GM19238 (cell line): ENCODE results near the gene ATP1B4.

Source experiments
- DNase-seq: peaks from one replicate; pipeline ENCODE4 v3.0.0; 2011; ENCODE audit warnings: low spot score; ENCODE audit not compliant: insufficient read length

ATP1B4 gene

DNA sequence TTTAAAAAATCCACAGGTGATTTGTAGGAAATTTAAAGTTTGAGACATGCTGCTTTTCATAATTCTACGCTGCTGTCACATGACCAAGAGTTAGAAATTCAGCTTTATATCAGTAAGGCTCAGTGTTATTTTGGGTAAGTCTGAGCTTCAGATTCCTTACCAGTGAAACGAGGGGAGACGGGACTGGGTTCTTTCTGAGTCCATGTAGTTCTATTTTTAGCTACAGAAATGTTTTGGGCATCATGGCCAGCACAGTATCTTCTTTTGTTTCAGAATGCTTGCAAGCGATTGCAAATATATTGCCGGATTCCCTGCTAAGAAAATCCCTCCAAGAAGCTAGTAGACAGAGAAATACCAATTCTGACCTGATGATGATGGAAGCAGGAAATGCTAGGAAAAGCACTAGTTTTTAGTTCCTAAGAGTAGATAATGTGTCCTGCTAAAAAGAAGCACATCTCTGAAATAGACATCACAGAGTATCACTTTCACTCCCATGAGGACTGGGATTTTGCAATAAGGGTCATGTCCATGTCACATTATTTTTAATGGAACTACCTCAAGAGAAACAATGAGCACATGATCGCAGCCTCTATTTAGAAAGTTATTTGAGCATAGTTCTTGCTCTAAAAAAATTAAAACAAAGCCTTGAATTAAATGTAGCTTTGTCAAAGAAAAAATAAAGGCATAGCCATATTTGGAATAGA is 10.9 kb downstream of the ATP1B4 start:
- no peak for DNase-seq

DNA sequence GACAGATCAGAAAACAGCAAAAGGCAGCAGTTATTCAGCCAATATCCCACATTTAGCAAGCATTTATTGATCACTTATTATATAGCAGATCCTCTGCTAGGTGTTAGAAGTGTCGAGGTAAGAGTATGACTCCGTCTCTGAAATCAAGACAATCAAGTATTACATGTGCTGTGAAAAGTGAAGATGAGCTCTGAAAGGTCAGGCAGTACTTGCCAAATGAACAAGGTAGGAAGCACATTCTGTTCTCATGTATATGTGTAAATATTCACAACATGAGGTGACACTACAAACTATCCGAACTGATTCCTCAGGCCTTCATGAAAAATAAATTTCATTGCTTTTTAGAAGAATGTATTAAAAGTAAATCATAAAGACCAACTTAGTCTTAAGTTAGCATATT is 15.3 kb downstream of the ATP1B4 start:
- no peak for DNase-seq

DNA sequence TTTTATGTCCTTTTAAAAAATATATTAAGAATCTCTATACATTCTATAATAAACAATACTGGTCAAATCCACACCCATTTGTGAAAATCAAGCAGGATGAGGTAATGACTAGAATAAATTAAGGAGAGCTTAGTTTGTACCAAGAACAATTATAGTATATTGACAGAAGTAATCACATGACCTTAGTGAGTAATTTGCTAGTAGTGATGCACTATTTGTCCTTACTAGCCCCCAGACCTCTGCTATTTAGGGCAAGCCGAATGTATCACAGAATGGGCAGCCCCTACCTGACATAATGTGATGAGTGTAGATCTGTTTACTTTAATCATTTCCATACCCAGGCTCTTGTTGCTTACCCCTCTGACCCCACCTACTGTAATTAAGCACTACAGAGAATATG is 15.8 kb downstream of the ATP1B4 start:
- no peak for DNase-seq

DNA sequence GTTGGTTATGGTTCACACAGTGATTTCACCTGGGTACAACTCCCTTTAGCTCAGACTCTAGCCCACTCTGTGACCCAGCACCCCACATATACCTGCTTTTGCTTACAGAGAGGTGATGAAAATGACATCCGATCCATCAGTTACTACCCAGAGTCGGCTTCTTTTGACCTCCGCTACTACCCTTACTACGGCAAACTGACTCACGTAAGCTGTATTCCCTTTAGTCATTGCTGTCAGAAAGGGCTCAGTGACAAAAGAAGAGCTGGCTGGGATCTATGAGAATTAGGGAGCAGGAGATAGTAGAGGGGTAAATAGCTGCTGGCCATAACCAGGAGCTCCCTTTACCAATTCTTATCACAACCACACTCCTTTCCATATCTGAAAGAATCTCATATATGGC is 16.7 kb downstream of the ATP1B4 start:
- DNase-seq = no peak

DNA sequence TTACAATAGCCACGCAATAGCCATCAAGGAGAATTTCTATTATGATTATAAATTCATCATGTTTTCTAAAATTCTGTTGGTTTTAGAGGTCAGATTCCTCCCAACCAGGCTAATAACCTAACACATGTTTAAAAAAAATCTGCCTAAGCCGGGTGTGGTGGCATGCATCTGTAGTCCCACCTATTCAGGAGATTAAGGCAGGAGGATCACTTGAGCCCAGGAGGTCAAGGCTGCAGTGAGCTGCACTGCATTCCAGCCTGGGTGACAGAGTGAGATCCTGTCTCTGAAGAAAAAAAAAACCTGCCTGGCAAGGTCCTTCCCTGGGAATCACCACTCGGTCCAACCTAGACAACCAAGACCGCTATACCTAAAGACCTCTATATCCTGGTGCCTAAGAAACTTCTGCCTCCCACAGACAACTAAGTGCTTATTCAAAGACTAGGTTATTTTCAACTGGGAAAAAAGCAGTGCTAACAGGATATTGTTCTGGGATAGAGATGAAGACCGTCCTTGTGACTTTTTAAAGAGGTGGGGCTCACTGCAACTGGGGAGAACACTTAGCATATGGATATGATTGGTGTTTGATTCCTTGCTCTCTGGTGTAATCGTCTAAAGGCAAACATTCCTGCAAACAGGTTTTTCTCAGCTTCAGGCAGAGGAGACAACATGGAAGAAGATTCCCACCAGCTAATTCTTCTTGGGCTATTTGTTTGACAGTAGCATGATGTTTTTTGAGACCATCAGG is 18.2 kb downstream of the ATP1B4 start:
- DNase-seq = no peak

DNA sequence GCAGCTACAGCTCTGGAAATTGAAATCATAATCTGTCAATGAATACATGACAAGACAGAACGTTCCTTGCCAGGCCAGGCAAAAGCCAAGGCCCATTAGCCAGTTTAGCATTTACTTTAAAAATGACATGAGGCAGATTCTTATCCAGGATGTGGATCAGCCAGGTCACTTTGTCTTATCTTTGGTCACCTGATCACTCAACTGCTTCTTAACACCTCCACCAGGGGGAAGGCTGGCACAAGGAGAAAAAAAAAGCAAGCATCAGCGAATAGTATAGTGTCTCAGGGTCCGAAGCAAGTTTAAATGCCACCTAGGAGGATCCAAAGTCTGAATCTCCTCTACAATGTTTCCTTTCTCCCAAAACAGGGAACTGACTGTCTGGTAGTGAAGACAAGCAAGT is 18.8 kb downstream of the ATP1B4 start:
- peak; percentile 4 for DNase-seq

DNA sequence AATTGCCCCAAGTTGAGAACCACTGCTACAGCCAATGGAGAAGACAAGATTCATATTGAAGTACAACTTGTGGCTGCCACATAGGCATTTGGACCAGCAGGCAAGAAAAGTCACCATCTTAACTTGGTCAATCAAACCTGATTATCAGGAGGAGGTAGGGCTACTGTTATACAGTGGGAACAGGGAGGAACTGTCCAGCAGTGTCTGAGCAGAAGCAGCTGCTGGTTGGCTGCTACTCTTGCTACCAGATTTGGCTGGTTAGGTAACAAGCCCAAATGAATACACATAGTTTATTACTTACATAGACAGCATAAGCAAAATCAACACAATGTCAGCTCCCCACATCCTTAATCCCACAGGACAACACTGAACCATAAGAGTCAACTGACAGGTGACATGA is 39.4 kb downstream of the ATP1B4 start:
- no peak for DNase-seq

DNA sequence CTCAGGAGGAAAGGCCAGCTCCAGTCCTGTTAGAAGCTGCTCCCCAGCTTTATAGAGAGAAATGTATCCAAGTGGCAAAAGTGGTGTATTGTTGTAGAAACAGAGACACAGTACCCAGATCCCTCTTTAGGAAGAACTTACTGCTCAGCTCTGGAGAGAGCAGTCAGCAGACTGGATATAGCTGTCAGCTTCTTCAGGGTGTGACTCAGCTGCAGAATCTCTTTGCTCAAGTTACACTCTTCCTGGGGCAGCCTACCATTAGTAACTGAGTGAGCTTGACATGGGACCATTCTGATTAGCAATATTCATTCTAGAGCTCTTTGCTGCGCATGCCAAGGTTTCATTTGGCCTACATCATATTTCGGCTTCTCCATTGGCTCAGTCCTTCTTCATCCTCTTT is 40.5 kb downstream of the ATP1B4 start:
- DNase-seq = no peak

DNA sequence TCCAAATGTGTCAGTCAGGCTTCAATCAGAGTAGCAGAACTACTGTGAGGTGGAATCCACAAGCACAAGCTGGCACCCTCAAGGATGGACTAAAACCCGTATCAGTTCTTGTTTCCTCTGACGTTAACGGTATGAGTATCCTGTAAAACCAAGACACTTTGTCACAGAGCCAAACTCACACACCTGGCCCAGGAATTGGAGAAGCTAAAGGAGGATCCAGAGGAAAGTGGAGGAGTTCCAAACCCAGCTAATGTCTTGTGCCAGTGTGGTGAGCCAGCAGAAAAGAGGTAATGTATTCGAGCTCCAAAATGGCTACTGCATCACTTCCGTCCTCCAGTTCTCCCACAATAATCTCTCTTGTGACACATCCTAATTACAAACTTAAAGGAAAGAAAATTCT is 44.7 kb downstream of the ATP1B4 start:
- DNase-seq = no peak

DNA sequence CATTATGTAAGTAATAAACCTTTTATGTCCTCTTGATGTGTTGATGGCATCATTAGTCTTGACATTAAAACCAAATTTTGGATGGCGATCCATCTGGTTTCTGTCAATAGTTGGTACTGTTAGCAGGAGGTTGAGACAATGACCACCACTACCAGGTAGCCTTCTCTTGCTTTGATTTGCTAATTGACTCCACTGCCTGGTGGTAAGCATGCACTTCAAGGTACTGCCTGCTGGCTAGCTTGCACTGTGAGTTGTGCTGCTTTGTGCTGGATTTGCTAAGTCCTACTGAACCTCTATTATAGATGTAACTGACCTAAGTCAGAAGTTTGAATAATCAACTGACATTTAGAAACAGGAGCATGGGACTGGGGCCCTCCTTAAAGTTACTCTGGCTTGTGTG is 46.3 kb downstream of the ATP1B4 start:
- no peak for DNase-seq

DNA sequence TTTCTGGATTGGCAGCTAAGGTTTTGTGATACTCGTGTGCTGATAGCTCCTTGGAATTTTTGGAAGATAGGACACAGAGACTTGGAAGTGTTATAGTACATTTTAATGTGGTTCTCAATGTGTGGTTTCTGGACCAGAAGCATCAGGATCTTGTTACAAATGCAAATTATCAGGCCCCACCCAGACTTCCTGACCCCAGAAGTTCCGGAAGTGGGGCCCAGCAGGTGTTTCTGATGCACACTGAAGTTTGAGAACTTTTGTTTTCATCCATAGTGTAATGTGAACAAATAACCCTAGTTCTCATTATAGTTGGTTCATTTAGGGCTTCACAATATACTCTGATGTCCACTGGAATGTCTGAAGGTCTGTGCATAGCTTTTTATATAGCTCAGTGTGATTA is 57.6 kb downstream of the ATP1B4 start:
- no peak for DNase-seq

DNA sequence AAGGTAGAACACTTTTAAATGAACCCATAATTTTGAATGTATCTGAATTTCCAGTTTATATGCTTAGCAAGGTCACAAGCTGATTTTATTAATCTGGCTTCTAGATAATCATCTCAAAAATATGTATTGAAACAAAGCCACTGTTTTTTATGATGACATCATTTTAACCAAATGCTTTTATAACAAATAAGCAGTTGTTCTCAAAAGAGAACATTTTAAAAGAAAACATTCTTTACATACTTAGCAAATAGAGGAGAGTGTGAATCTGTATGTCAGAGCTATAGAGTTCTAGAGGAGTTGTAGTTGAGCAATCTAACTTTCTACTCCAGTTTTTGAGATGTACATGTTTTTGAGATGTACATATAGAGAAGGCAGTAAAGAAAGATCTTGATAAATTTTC is 64.7 kb downstream of the ATP1B4 start:
- no peak for DNase-seq

DNA sequence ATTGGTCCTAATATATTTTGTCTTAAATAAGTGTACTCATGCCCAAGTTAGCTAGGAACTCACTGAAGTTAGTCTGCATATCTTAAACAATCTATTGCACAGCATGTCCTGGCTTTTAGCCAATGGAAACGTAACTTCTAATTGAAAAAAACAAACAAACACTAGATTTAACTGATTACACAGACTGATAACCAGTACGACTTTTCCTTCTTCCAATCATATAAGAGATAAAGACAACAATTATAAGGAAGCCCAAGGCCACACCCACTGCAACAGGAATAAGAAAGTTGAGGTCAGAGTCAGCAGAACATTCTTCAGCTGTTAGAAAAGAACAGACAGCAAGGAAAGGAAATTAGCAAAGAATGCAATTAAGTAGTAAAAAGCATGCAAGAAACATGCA is 66.4 kb downstream of the ATP1B4 start:
- no peak for DNase-seq

DNA sequence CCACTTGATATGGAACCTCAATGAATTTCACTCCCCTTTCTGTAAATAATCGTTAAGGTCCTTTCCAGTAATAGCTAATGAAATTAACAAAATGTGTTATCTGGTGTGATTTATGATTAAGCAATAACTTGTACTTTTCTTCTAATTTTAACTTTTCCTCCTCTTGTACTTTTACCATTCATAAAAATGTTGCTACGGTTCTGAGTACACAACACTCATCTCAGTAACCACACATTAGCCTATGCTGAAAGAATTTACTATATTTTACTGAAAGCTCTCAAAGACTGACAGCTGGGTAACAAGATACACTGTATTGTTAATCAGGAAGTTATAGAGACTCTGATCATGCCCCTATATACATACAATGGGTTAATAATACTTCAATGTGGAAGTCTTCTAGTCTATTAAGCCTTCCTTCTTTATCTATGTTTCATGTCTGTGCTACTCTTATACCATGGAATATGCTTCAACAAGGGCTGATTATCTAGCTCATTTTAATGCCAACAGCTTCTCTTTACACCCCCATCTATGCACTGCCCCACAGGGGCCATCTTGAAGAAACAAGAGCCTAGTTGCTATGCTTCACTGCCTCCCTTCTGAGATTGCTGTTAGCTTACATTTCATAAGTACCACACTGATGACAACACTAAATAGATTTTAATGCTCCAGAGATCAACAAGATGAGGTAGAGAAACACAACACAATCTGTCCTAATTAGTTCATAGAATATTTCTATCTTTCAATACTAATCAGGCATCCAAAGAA is 68.1 kb downstream of the ATP1B4 start:
- no peak for DNase-seq
